Measurements from ENCODE around the gene RGS2. TPM values are rescaled to one million over a fixed set of nuclear protein-coding genes. Genes with fewer than 3 reads are reported as not detected.

The RGS2 gene, protein sequence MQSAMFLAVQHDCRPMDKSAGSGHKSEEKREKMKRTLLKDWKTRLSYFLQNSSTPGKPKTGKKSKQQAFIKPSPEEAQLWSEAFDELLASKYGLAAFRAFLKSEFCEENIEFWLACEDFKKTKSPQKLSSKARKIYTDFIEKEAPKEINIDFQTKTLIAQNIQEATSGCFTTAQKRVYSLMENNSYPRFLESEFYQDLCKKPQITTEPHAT
- total RNA-seq (10 to 100 TPM in 1 of 2 experiments, 1 to 10 TPM in 1; 9.4 to 10.7 TPM), polyA plus RNA-seq (86.3 TPM)

DNA sequence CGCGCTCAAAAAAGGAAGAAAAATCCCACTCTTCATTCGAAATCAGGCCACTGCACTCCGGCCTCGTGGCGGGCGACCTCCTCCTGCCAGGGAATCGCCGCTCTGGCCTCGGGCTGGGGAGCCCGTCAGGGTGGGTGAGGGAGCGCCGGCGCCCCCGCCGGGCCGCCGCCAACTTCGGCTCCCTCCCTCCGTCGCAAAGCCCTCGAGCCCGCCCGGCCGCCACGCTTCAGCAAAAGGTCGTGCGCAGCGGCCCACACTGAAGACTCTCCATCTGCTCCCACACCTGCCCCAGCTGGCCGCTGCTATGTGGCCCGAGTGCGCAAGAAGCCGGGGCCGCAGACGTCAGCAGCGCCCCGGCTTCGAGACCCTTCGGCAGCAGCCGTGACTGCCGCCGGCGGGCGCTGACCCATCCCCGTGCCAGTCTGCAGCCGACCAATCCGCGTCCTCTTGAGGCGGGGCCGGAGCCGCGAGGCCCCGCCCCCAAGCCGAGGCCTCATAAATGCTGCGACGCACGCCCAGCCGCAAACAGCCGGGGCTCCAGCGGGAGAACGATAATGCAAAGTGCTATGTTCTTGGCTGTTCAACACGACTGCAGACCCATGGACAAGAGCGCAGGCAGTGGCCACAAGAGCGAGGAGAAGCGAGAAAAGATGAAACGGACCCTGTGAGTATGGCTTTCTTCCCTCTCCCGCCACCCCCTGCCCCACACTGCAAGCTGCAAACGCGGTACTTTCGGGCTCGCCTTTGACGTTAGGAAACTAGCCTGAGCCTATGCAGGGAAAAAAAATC lies at the start of gene RGS2:
Gene RGS2 (plus strand): TSS at position 522 of the 789 bp plus-strand sequence. CDS start 33 bp downstream, at position 555.
- DNase-seq, result peak; percentile 83 to 93 (median 86)
- H3K4me1 ChIP-seq (ENCODE audit: insufficient read depth, low read length), result peaks cover 23% of the 10 kb centered on the region
- H3K36me3 Mint-ChIP-seq, result peaks cover 0 to 40% (median 5%) of the 10 kb centered on the region in 3 donors
- ChIA-PET POLR2A (interaction anchor here (1.2 to 6.0 kb wide), 4 partner anchors 210 to 313 kb away, joined by 5 to 44 read pairs (median 8); partner anchors contain the start of genes CDC73, GLRX2, RO60 and UCHL5), CTCF (interaction anchor here (1.0 to 2.0 kb wide), 5 partner anchors 53 to 334 kb away, joined by 3 to 7 read pairs (median 6); partner anchors contain the start of genes RO60 and UCHL5)
- H3K9me3 ChIP-seq (ENCODE audit: low read length), result no peaks in the 10 kb centered on the region
- H3K27ac ChIP-seq (ENCODE audit: low read depth, low read length), result peak within 1 kb of the TSS; percentile 96
- peak within 1 kb of the TSS; percentile 99 for H3K4me3 ChIP-seq (ENCODE audit: low read length)
- H3K4me1 Mint-ChIP-seq, result peaks cover 39 to 56% (median 44%) of the 10 kb centered on the region in 3 donors
- no peaks in the 10 kb centered on the region for H3K9me3 Mint-ChIP-seq
- peak within 1 kb of the TSS; percentile 96 to 99 (median 98) for H3K27ac Mint-ChIP-seq
- no peaks in the 10 kb centered on the region for H3K27me3 ChIP-seq (ENCODE audit: insufficient read depth, low read length, poor library complexity, severe bottlenecking)
- peaks cover 0 to 6% of the 10 kb centered on the region in 2 donors for H3K27me3 Mint-ChIP-seq
- H3K36me3 ChIP-seq (ENCODE audit: insufficient read depth, low read length), result no peaks in the 10 kb centered on the region
- H3K4me3 Mint-ChIP-seq, result peak within 1 kb of the TSS; percentile 92 to 99 (median 98)

DNA sequence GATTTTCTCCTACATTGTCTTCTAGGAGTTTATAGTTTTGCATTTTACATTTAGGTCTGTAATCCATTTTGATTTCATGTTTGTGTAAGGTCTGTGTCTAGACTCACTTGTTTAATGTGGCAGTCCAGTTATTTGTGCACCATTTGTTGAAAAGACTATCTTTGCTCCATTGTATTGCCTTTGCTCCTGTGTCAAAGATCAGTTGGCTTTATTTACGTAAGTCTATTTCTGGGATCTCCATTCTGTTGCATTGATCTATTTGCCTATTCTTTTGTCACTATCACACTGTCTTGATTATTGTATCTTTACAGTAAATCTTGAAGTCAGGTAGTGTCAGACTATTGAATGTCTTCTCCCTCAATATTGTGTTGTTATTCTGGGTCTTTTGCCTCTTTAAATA lies 49.7 kb upstream of the RGS2 start:
- no peaks in the 10 kb centered on the region for H3K4me1 ChIP-seq (ENCODE audit: insufficient read depth, low read length)
- H3K4me1 Mint-ChIP-seq, result no peaks in the 10 kb centered on the region
- no peaks in the 10 kb centered on the region for H3K36me3 Mint-ChIP-seq
- H3K27ac ChIP-seq (ENCODE audit: low read depth, low read length), result no peak overlapping the region
- no peak overlapping the region for H3K4me3 Mint-ChIP-seq
- H3K4me3 ChIP-seq (ENCODE audit: low read length), result no peak overlapping the region
- H3K36me3 ChIP-seq (ENCODE audit: insufficient read depth, low read length), result no peaks in the 10 kb centered on the region
- POLR2A ChIA-PET, result no interaction called here
- no peaks in the 10 kb centered on the region for H3K27me3 Mint-ChIP-seq
- DNase-seq, result no peak
- H3K27ac Mint-ChIP-seq, result no peak overlapping the region
- CTCF ChIA-PET, result no interaction called here
- no peaks in the 10 kb centered on the region for H3K9me3 Mint-ChIP-seq
- H3K9me3 ChIP-seq (ENCODE audit: low read length), result no peaks in the 10 kb centered on the region
- no peaks in the 10 kb centered on the region for H3K27me3 ChIP-seq (ENCODE audit: insufficient read depth, low read length, poor library complexity, severe bottlenecking)

DNA sequence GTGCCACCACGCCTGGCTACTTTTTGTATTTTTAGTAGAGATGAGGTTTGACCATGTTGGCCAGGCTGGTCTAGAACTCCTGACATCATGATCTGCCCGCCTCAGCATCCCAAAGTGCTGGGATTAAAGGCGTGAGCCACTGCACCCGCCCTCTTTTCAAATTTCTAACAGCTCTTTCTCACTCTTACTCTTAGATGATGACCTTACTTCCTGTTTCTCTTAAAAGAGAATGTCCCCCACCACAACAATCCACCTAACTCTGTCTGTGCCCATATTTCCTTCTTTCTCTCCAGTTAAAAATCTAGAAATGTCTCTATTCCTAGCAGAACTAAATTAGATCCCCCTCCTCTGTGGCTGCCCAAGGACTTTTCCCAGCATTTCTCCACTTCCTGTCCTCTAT lies 46.6 kb upstream of the RGS2 start:
- no peaks in the 10 kb centered on the region for H3K36me3 ChIP-seq (ENCODE audit: insufficient read depth, low read length)
- Mint-ChIP-seq H3K27me3 (peaks cover 0 to 3% of the 10 kb centered on the region in 2 donors), H3K4me1 (no peaks in the 10 kb centered on the region), H3K27ac (peak overlapping the region in 1 of 8 donors; percentile 11), H3K4me3 (no peak overlapping the region), H3K9me3 (no peaks in the 10 kb centered on the region), H3K36me3 (no peaks in the 10 kb centered on the region)
- H3K27me3 ChIP-seq (ENCODE audit: insufficient read depth, low read length, poor library complexity, severe bottlenecking), result no peaks in the 10 kb centered on the region
- no peaks in the 10 kb centered on the region for H3K9me3 ChIP-seq (ENCODE audit: low read length)
- POLR2A ChIA-PET, result no interaction called here
- DNase-seq, result no peak
- H3K27ac ChIP-seq (ENCODE audit: low read depth, low read length), result no peak overlapping the region
- no peak overlapping the region for H3K4me3 ChIP-seq (ENCODE audit: low read length)
- CTCF ChIA-PET, result no interaction called here
- H3K4me1 ChIP-seq (ENCODE audit: insufficient read depth, low read length), result no peaks in the 10 kb centered on the region

DNA sequence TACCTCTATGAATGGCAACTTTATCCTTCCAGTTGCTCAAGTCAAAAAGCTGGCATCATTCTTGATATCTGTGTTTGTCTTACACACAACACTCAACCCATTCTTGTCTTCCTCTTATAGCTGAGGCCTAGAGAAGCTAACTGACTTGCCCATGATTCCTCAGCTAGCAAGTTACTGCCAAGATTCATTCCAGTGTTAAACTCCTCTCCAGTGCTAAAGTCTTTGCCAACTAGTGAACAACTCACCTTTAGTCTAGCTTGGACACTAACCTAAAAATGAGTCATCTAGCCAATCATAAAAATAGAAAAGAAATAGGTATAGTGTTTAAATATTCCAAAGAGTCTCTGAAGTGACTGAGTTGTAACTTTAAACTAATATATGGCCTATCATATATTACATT lies 45.6 kb upstream of the RGS2 start:
- Histone ChIP-seq H3K9me3 (ENCODE audit: low read length) (no peaks in the 10 kb centered on the region), H3K27me3 (ENCODE audit: insufficient read depth, low read length, poor library complexity, severe bottlenecking) (no peaks in the 10 kb centered on the region), H3K4me3 (ENCODE audit: low read length) (no peak overlapping the region), H3K36me3 (ENCODE audit: insufficient read depth, low read length) (no peaks in the 10 kb centered on the region), H3K4me1 (ENCODE audit: insufficient read depth, low read length) (no peaks in the 10 kb centered on the region), H3K27ac (ENCODE audit: low read depth, low read length) (no peak overlapping the region)
- no peak overlapping the region for H3K27ac Mint-ChIP-seq
- H3K27me3 Mint-ChIP-seq, result peaks cover 0 to 3% of the 10 kb centered on the region in 2 donors
- H3K9me3 Mint-ChIP-seq, result no peaks in the 10 kb centered on the region
- ChIA-PET CTCF (interaction anchor here (1.2 kb wide), 1 partner anchor 12 kb away, joined by 3 read pairs; no protein-coding TSS in a partner anchor), POLR2A (no interaction called here)
- H3K36me3 Mint-ChIP-seq, result no peaks in the 10 kb centered on the region
- no peak overlapping the region for H3K4me3 Mint-ChIP-seq
- no peaks in the 10 kb centered on the region for H3K4me1 Mint-ChIP-seq
- DNase-seq, result no peak

DNA sequence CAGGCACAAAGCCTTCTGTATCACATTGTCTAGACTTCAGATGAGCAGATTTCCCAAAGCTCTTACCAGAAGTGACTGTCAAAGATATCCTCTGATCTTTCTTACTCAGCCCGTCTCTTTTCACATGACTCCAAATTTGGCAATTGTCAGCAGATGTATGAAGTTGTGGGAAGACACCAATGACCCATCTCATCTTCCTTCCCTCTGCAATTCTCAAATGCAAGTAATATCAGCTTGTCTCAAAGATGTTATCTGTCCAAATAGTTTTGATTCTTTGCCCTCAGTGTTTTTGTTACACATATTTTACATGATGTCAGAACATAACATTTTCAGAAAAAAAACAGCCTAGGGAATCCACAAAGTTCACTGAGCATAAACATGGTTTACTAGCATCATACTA lies 45.1 kb upstream of the RGS2 start:
- no peak overlapping the region for H3K27ac ChIP-seq (ENCODE audit: low read depth, low read length)
- no peaks in the 10 kb centered on the region for H3K36me3 ChIP-seq (ENCODE audit: insufficient read depth, low read length)
- CTCF ChIA-PET, result interaction anchor here (1.2 kb wide), 1 partner anchor 12 kb away, joined by 3 read pairs; no protein-coding TSS in a partner anchor
- H3K27me3 ChIP-seq (ENCODE audit: insufficient read depth, low read length, poor library complexity, severe bottlenecking), result no peaks in the 10 kb centered on the region
- no peaks in the 10 kb centered on the region for H3K9me3 ChIP-seq (ENCODE audit: low read length)
- no peak for DNase-seq
- peaks cover 0 to 3% of the 10 kb centered on the region in 2 donors for H3K27me3 Mint-ChIP-seq
- H3K4me3 ChIP-seq (ENCODE audit: low read length), result no peak overlapping the region
- H3K4me1 ChIP-seq (ENCODE audit: insufficient read depth, low read length), result no peaks in the 10 kb centered on the region
- H3K4me1 Mint-ChIP-seq, result no peaks in the 10 kb centered on the region
- POLR2A ChIA-PET, result no interaction called here
- H3K27ac Mint-ChIP-seq, result peak overlapping the region in 1 of 8 donors; percentile 11
- no peaks in the 10 kb centered on the region for H3K36me3 Mint-ChIP-seq
- H3K9me3 Mint-ChIP-seq, result no peaks in the 10 kb centered on the region
- no peak overlapping the region for H3K4me3 Mint-ChIP-seq

DNA sequence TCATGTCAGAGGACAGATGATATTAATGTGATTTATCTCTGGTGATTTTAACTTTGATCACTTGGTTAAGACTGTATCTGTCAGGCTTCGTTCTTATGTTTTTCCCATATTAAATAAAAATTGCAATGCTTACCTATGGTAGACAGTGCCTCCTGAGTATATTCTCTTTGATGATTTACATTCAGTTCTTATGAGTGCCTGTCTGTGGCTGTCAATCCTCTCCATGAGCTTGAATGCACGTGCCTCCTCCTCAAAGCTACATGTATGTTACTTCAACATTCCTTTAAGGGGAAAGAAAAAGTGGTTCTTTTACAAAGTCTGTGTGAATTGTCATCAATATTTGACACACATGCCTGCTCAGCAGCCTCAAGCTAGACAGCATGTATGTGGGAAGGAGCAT lies 44.2 kb upstream of the RGS2 start:
- no peak for DNase-seq
- H3K27me3 ChIP-seq (ENCODE audit: insufficient read depth, low read length, poor library complexity, severe bottlenecking), result no peaks in the 10 kb centered on the region
- no peaks in the 10 kb centered on the region for H3K9me3 ChIP-seq (ENCODE audit: low read length)
- no peak overlapping the region for H3K27ac Mint-ChIP-seq
- H3K36me3 Mint-ChIP-seq, result no peaks in the 10 kb centered on the region
- no peaks in the 10 kb centered on the region for H3K4me1 ChIP-seq (ENCODE audit: insufficient read depth, low read length)
- CTCF ChIA-PET, result no interaction called here
- H3K4me3 Mint-ChIP-seq, result no peak overlapping the region
- H3K4me3 ChIP-seq (ENCODE audit: low read length), result no peak overlapping the region
- POLR2A ChIA-PET, result no interaction called here
- H3K27me3 Mint-ChIP-seq, result peaks cover 0 to 9% of the 10 kb centered on the region in 2 donors
- no peaks in the 10 kb centered on the region for H3K9me3 Mint-ChIP-seq
- no peaks in the 10 kb centered on the region for H3K4me1 Mint-ChIP-seq
- no peaks in the 10 kb centered on the region for H3K36me3 ChIP-seq (ENCODE audit: insufficient read depth, low read length)
- no peak overlapping the region for H3K27ac ChIP-seq (ENCODE audit: low read depth, low read length)

DNA sequence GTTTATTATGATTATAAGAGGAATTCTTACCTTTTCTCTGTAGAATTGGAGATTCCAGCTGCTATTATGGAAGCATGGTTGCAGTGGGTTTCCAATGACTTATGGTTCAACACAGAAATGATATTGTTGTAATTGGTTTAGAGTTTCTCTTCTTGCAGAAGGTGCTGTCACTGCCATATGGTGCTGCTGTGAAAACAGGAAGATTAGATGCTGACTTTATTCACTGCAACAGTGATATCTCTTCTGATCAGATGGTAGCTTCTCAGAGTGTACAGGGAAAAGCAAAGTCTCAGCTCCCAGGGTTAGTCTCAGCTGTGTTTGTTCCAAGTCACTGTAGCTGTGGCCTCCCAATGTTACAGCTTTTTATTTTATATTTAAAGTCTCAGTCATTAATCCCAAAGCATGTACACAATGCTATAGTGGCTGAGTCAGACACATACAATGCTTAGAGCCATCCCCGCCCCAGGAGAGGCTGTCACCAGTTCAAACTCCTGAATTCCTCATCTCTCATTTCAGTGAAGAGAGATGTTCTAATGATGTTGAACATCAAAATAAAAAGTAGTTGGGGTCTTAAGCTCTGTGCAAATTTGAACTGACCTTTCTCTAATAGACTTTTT lies 42.7 kb upstream of the RGS2 start:
- H3K9me3 ChIP-seq (ENCODE audit: low read length), result no peaks in the 10 kb centered on the region
- ChIA-PET POLR2A (no interaction called here), CTCF (interaction anchor here (0.6 kb wide), 1 partner anchor 253 kb away, joined by 3 read pairs; no protein-coding TSS in a partner anchor)
- H3K27ac ChIP-seq (ENCODE audit: low read depth, low read length), result no peak overlapping the region
- no peak for DNase-seq
- H3K27ac Mint-ChIP-seq, result no peak overlapping the region
- no peaks in the 10 kb centered on the region for H3K27me3 ChIP-seq (ENCODE audit: insufficient read depth, low read length, poor library complexity, severe bottlenecking)
- peaks cover 0 to 9% of the 10 kb centered on the region in 2 donors for H3K27me3 Mint-ChIP-seq
- H3K4me1 Mint-ChIP-seq, result no peaks in the 10 kb centered on the region
- no peaks in the 10 kb centered on the region for H3K4me1 ChIP-seq (ENCODE audit: insufficient read depth, low read length)
- H3K4me3 Mint-ChIP-seq, result no peak overlapping the region
- H3K36me3 ChIP-seq (ENCODE audit: insufficient read depth, low read length), result no peaks in the 10 kb centered on the region
- no peak overlapping the region for H3K4me3 ChIP-seq (ENCODE audit: low read length)
- no peaks in the 10 kb centered on the region for H3K36me3 Mint-ChIP-seq
- no peaks in the 10 kb centered on the region for H3K9me3 Mint-ChIP-seq

DNA sequence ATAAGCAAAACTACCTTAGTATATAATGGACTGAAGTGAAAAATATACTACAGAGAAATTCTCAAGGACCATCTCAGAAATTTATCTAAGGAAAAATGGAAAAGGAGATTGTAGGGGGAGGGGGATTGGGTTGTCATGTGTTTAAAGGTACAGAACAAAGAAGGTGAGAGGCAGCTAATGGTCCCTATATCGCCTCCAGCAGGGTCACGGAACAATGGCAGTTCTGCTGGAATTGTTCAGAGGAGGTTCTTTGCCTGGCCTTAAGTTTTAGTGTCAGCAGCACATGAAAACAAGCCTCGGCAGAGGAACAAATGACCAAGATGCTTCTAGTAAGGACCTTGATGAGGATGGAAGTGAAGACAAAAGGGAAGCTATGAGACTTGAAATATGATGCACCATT lies 42.0 kb upstream of the RGS2 start:
- DNase-seq, result no peak
- no peak overlapping the region for H3K27ac ChIP-seq (ENCODE audit: low read depth, low read length)
- no peaks in the 10 kb centered on the region for H3K36me3 ChIP-seq (ENCODE audit: insufficient read depth, low read length)
- POLR2A ChIA-PET, result no interaction called here
- H3K4me3 ChIP-seq (ENCODE audit: low read length), result no peak overlapping the region
- no peaks in the 10 kb centered on the region for H3K4me1 ChIP-seq (ENCODE audit: insufficient read depth, low read length)
- Mint-ChIP-seq H3K9me3 (no peaks in the 10 kb centered on the region), H3K27ac (no peak overlapping the region), H3K27me3 (peaks cover 0 to 9% of the 10 kb centered on the region in 2 donors), H3K4me3 (no peak overlapping the region), H3K4me1 (no peaks in the 10 kb centered on the region), H3K36me3 (no peaks in the 10 kb centered on the region)
- no peaks in the 10 kb centered on the region for H3K9me3 ChIP-seq (ENCODE audit: low read length)
- H3K27me3 ChIP-seq (ENCODE audit: insufficient read depth, low read length, poor library complexity, severe bottlenecking), result no peaks in the 10 kb centered on the region
- CTCF ChIA-PET, result no interaction called here
